SK-N-SH (cell line): Measurements from ENCODE around the gene TUBA1A.

ENCODE experiments used
- JUND ChIP-seq: IDR thresholded peaks from 2 replicates; pipeline ENCODE4 v1.4.0; 2012
- TF ChIP-seq, protein P1 (sequence below): fragments of 200-600 bp; sonication (generic); IDR thresholded peaks from 2 replicates; pipeline ENCODE4 v1.6.1; 2017; ENCODE audit warnings: antibody characterized with exemption, mild to moderate bottlenecking, moderate library complexity
- TF ChIP-seq, protein P2 (sequence below): fragments of 150-350 bp; IDR thresholded peaks from 2 replicates; pipeline ENCODE4 v1.6.1; 2017; ENCODE audit warnings: antibody characterized with exemption, low read length, low read depth, borderline replicate concordance

DNA sequence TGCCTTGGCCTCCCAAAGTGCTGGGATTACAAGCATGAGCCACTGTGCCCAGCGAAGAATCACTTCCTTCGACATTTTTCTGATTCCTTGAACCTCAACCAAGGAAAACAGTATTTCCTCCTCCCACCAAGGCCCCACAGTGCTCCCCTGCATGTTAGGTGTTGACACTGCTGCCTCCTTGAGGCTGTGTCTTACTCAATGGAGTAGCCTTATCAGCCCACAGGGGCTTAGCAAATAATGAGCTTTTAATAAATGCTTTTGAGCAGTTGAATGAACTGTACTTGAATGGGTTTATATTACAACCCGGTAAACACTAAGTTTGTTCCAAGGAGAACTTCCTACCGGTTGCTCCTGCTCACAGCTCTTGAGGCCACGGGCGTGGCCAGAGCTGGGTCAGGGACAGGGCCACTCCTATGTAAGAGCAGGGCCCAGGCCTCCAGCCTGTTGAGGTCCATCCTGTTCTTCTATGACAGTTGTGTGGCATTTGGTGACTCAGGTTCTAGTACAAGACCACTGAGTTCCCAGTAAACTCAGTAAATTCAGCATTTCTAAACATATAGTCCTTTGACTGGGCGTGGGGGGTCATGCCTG lies 36.8 kb upstream of the TUBA1A start:
- TF ChIP-seq, protein P1, sequence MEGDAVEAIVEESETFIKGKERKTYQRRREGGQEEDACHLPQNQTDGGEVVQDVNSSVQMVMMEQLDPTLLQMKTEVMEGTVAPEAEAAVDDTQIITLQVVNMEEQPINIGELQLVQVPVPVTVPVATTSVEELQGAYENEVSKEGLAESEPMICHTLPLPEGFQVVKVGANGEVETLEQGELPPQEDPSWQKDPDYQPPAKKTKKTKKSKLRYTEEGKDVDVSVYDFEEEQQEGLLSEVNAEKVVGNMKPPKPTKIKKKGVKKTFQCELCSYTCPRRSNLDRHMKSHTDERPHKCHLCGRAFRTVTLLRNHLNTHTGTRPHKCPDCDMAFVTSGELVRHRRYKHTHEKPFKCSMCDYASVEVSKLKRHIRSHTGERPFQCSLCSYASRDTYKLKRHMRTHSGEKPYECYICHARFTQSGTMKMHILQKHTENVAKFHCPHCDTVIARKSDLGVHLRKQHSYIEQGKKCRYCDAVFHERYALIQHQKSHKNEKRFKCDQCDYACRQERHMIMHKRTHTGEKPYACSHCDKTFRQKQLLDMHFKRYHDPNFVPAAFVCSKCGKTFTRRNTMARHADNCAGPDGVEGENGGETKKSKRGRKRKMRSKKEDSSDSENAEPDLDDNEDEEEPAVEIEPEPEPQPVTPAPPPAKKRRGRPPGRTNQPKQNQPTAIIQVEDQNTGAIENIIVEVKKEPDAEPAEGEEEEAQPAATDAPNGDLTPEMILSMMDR: peak; percentile 39
- TF ChIP-seq, protein P2, sequence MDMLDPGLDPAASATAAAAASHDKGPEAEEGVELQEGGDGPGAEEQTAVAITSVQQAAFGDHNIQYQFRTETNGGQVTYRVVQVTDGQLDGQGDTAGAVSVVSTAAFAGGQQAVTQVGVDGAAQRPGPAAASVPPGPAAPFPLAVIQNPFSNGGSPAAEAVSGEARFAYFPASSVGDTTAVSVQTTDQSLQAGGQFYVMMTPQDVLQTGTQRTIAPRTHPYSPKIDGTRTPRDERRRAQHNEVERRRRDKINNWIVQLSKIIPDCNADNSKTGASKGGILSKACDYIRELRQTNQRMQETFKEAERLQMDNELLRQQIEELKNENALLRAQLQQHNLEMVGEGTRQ: no peak
- no peak for TF ChIP-seq JUND
